ENCODE results near the gene TRPM5. TPM values are rescaled to one million over a fixed set of nuclear protein-coding genes. Genes with fewer than 3 reads are reported as not detected.
A peak's percentile ranks its signal among the peaks of the same experiment; 100 is the strongest.

TRPM5 gene
- total RNA-seq, 1 donor from 2014 or later: not detected

GRCh38 chr11:2431395-2431794 lies 12.9 kb downstream of the TRPM5 start:
- H3K9me3 Mint-ChIP-seq (ENCODE audit: low read depth): no peaks in the 10 kb centered on the region
- peaks cover 5% of the 10 kb centered on the region for H3K27me3 Mint-ChIP-seq (ENCODE audit: low read depth)
- H3K36me3 Mint-ChIP-seq (ENCODE audit: low read depth): no peaks in the 10 kb centered on the region
- no peak overlapping the region for H3K27ac Mint-ChIP-seq (ENCODE audit: unreplicated experiment)
- H3K4me3 Mint-ChIP-seq (ENCODE audit: unreplicated experiment): no peak overlapping the region
- no peaks in the 10 kb centered on the region for H3K4me1 Mint-ChIP-seq (ENCODE audit: low read depth)
- TF ChIP-seq CTCF (IDR thresholded peaks at IDR 0.05): no peak
- DNase-seq (ENCODE audit: low spot score): no peak

GRCh38 chr11:2428322-2428795 lies 16.0 kb downstream of the TRPM5 start:
- H3K4me1 Mint-ChIP-seq (ENCODE audit: low read depth): no peaks in the 10 kb centered on the region
- no peak overlapping the region for H3K4me3 Mint-ChIP-seq (ENCODE audit: unreplicated experiment)
- peaks cover 6% of the 10 kb centered on the region for H3K27me3 Mint-ChIP-seq (ENCODE audit: low read depth)
- no peaks in the 10 kb centered on the region for H3K9me3 Mint-ChIP-seq (ENCODE audit: low read depth)
- H3K36me3 Mint-ChIP-seq (ENCODE audit: low read depth): no peaks in the 10 kb centered on the region
- TF ChIP-seq CTCF (IDR thresholded peaks at IDR 0.05): peak; percentile 85
- DNase-seq (ENCODE audit: low spot score): no peak
- H3K27ac Mint-ChIP-seq (ENCODE audit: unreplicated experiment): no peak overlapping the region

- Mint-ChIP-seq H3K4me1 (ENCODE audit: low read depth) (no peaks in the 10 kb centered on the region), H3K9me3 (ENCODE audit: low read depth) (no peaks in the 10 kb centered on the region), H3K36me3 (ENCODE audit: low read depth) (no peaks in the 10 kb centered on the region), H3K27ac (ENCODE audit: unreplicated experiment) (no peak overlapping the region), H3K27me3 (ENCODE audit: low read depth) (peaks cover 6% of the 10 kb centered on the region), H3K4me3 (ENCODE audit: unreplicated experiment) (no peak overlapping the region)
- TF ChIP-seq CTCF (IDR thresholded peaks at IDR 0.05): no peak
- DNase-seq (ENCODE audit: low spot score): no peak
Observed at GRCh38 chr11:2427721-2428321, 16.5 kb downstream of the TRPM5 start.

DNA sequence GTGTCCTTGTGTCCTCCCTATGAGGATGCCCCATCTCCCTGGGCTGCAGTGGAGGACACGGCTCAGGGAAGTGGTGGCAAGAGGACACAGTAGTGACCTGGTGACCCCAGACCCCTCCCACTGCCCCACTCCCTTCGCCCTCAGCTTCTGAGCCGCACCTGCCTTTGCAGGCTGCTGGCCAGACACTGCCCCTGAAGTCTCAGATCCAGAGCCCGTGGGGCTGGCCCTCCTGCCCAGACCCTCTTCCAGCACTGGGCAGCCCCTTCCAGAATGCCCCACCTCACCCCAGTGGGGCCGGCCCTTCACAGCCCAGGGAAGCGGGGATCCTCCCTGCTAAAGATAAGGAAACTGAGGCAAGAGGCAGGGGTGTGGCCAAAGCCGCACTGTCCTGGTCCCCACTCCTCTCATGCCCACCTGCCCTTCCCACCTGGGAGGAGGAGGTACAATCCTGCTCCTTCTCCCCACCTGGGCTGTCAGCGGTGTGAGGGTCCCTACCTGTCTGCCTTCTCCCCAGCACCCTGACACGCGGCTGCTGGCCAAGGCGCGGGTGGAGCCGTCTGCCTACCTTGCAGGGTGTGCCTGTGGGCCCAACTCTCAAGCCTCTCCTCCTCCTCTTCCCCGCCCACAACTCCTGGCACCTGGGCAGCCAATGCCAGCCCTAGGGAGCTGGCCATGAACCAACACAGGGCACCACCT lies 17.3 kb downstream of the TRPM5 start:
- TF ChIP-seq CTCF (IDR thresholded peaks at IDR 0.05): no peak
- Mint-ChIP-seq H3K4me3 (ENCODE audit: unreplicated experiment) (no peak overlapping the region), H3K9me3 (ENCODE audit: low read depth) (no peaks in the 10 kb centered on the region), H3K27me3 (ENCODE audit: low read depth) (peaks cover 6% of the 10 kb centered on the region), H3K27ac (ENCODE audit: unreplicated experiment) (no peak overlapping the region), H3K4me1 (ENCODE audit: low read depth) (no peaks in the 10 kb centered on the region), H3K36me3 (ENCODE audit: low read depth) (no peaks in the 10 kb centered on the region)
- no peak for DNase-seq (ENCODE audit: low spot score)

GRCh38 chr11:2426221-2426620 lies 18.1 kb downstream of the TRPM5 start:
- no peak overlapping the region for H3K4me3 Mint-ChIP-seq (ENCODE audit: unreplicated experiment)
- H3K36me3 Mint-ChIP-seq (ENCODE audit: low read depth): no peaks in the 10 kb centered on the region
- DNase-seq (ENCODE audit: low spot score): no peak
- no peaks in the 10 kb centered on the region for H3K9me3 Mint-ChIP-seq (ENCODE audit: low read depth)
- H3K27ac Mint-ChIP-seq (ENCODE audit: unreplicated experiment): no peak overlapping the region
- no peaks in the 10 kb centered on the region for H3K4me1 Mint-ChIP-seq (ENCODE audit: low read depth)
- no peak for TF ChIP-seq CTCF (IDR thresholded peaks at IDR 0.05)
- H3K27me3 Mint-ChIP-seq (ENCODE audit: low read depth): peaks cover 2% of the 10 kb centered on the region

All from chondrocyte (in vitro differentiated cells).